Skeletal muscle cell (primary cell): ENCODE measurements around the gene ROCK2.

ENCODE experiments used
- DNase-seq: peaks from one replicate; pipeline ENCODE4 v3.0.0-alpha.2; 2010; ENCODE audit warnings: low read depth
- H3K4me3 ChIP-seq: 2 replicates; pipeline ENCODE4 v1.5.1; 2011; ENCODE audit warnings: low read depth, mild to moderate bottlenecking, control low read depth, low read length, moderate library complexity

Gene ROCK2

GRCh38 chr2:11144077-11144737, 200.2 kb downstream of the ROCK2 start:
- DNase-seq: no peak
- no peak overlapping the region for H3K4me3 ChIP-seq

GRCh38 chr2:11142987-11143386, 201.4 kb downstream of the ROCK2 start:
- no peak overlapping the region for H3K4me3 ChIP-seq
- no peak for DNase-seq

GRCh38 chr2:11142330-11142729, 202.1 kb downstream of the ROCK2 start:
- no peak for DNase-seq
- no peak overlapping the region for H3K4me3 ChIP-seq

GRCh38 chr2:11141319-11141718, 203.1 kb downstream of the ROCK2 start:
- DNase-seq: no peak
- no peak overlapping the region for H3K4me3 ChIP-seq

GRCh38 chr2:11140492-11140891, 203.9 kb downstream of the ROCK2 start:
- DNase-seq: no peak

GRCh38 chr2:11134349-11134748, 210.1 kb downstream of the ROCK2 start:
- H3K4me3 ChIP-seq: no peak overlapping the region
- DNase-seq: no peak

More at GRCh38 chr2:11140492-11140891, 203.9 kb downstream of the ROCK2 start:
- H3K4me3 ChIP-seq: no peak overlapping the region

- no peak for DNase-seq
- no peak overlapping the region for H3K4me3 ChIP-seq
These were observed 210.5 kb downstream of the ROCK2 start for GRCh38 chr2:11133936-11134320.

- DNase-seq: no peak
- H3K4me3 ChIP-seq: peak overlapping the region; percentile 53
These were observed 211.0 kb downstream of the ROCK2 start for GRCh38 chr2:11133238-11133935.

- no peak overlapping the region for H3K4me3 ChIP-seq
These were observed 212.3 kb downstream of the ROCK2 start for GRCh38 chr2:11132036-11132671.

GRCh38 chr2:11131166-11131920, 213.1 kb downstream of the ROCK2 start:
- no peak for DNase-seq

More at GRCh38 chr2:11132036-11132671, 212.3 kb downstream of the ROCK2 start:
- DNase-seq: no peak

More at GRCh38 chr2:11131166-11131920, 213.1 kb downstream of the ROCK2 start:
- no peak overlapping the region for H3K4me3 ChIP-seq
